ENCODE measurements around the gene APPBP2. TPM values are rescaled to one million over a fixed set of nuclear protein-coding genes. Genes with fewer than 3 reads are reported as not detected.

The APPBP2 gene
- total RNA-seq, 3 donors from 2014 or later: 31.0 to 50.1 (median 35.0) TPM

- no peaks in the 10 kb centered on the region for H3K4me1 ChIP-seq (ENCODE audit: low read depth)
- ATAC-seq: no peak
Measured at GRCh38 chr17:60560860-60561257, 34.8 kb upstream of the APPBP2 start.

GRCh38 chr17:60559995-60560859 lies 34.2 kb upstream of the APPBP2 start:
- Histone ChIP-seq H3K4me1 (ENCODE audit: low read depth) (no peaks in the 10 kb centered on the region), H3K9me3 (peaks cover 4% of the 10 kb centered on the region), H3K4me3 (no peak overlapping the region), H3K36me3 (ENCODE audit: low read depth) (no peaks in the 10 kb centered on the region)
- intact Hi-C loops (cut with DNase I, micrococcal nuclease): no loop called here
- no peak for TF ChIP-seq CTCF (IDR thresholded peaks at IDR 0.05)
- DNase-seq (no peak), ATAC-seq (no peak)

More at GRCh38 chr17:60560860-60561257, 34.8 kb upstream of the APPBP2 start:
- TF ChIP-seq CTCF (IDR thresholded peaks at IDR 0.05): no peak
- no peaks in the 10 kb centered on the region for H3K36me3 ChIP-seq (ENCODE audit: low read depth)
- H3K9me3 ChIP-seq: peaks cover 4% of the 10 kb centered on the region
- H3K4me3 ChIP-seq: no peak overlapping the region
- no peak for DNase-seq
- intact Hi-C loops (cut with DNase I, micrococcal nuclease): no loop called here

- Histone ChIP-seq H3K4me1 (ENCODE audit: low read depth) (no peaks in the 10 kb centered on the region), H3K36me3 (ENCODE audit: low read depth) (no peaks in the 10 kb centered on the region), H3K9me3 (peaks cover 4% of the 10 kb centered on the region), H3K4me3 (no peak overlapping the region)
- TF ChIP-seq CTCF (IDR thresholded peaks at IDR 0.05): no peak
- DNase-seq: no peak
- intact Hi-C loops (cut with DNase I, micrococcal nuclease): no loop called here
- no peak for ATAC-seq
Measured at GRCh38 chr17:60559659-60559994, 33.6 kb upstream of the APPBP2 start.

GRCh38 chr17:60557805-60558204 lies 31.8 kb upstream of the APPBP2 start:
- ATAC-seq (no peak), DNase-seq (no peak)
- Histone ChIP-seq H3K9me3 (peaks cover 4% of the 10 kb centered on the region), H3K4me1 (ENCODE audit: low read depth) (no peaks in the 10 kb centered on the region), H3K36me3 (ENCODE audit: low read depth) (no peaks in the 10 kb centered on the region), H3K4me3 (no peak overlapping the region)
- no peak for TF ChIP-seq CTCF (IDR thresholded peaks at IDR 0.05)
- intact Hi-C loops (cut with DNase I, micrococcal nuclease): no loop called here

- DNase-seq (no peak), ATAC-seq (no peak)
- Histone ChIP-seq H3K4me3 (no peak overlapping the region), H3K9me3 (peaks cover 4% of the 10 kb centered on the region), H3K36me3 (ENCODE audit: low read depth) (no peaks in the 10 kb centered on the region), H3K4me1 (ENCODE audit: low read depth) (no peaks in the 10 kb centered on the region)
- intact Hi-C loops (cut with DNase I, micrococcal nuclease): no loop called here
- no peak for TF ChIP-seq CTCF (IDR thresholded peaks at IDR 0.05)
Measured at GRCh38 chr17:60555786-60556185, 29.7 kb upstream of the APPBP2 start.

Data from mucosa of descending colon (tissue), 3 donors.